ENCODE measurements around the gene CMPK1.

The CMPK1 gene

GRCh38 chr1:47396671-47397196 is 63.1 kb downstream of the CMPK1 start:
- H3K4me3 ChIP-seq (ENCODE audit: low read length) = no peak overlapping the region
- no peak for TF ChIP-seq ZNF274 (IDR thresholded peaks at IDR 0.05; ENCODE audit: low read depth, low read length)

- TF ChIP-seq ZNF274 (IDR thresholded peaks at IDR 0.05; ENCODE audit: low read depth, low read length) = no peak
- no peak overlapping the region for H3K4me3 ChIP-seq (ENCODE audit: low read length)
Observed at GRCh38 chr1:47399138-47399845, 65.7 kb downstream of the CMPK1 start.

- no peak overlapping the region for H3K4me3 ChIP-seq (ENCODE audit: low read length)
- no peak for TF ChIP-seq ZNF274 (IDR thresholded peaks at IDR 0.05; ENCODE audit: low read depth, low read length)
Observed at GRCh38 chr1:47399846-47400155, 66.2 kb downstream of the CMPK1 start.

- TF ChIP-seq ZNF274 (IDR thresholded peaks at IDR 0.05; ENCODE audit: low read depth, low read length) = no peak
- no peak overlapping the region for H3K4me3 ChIP-seq (ENCODE audit: low read length)
Observed at GRCh38 chr1:47401761-47402160, 68.2 kb downstream of the CMPK1 start.

GRCh38 chr1:47402591-47402990 is 69.0 kb downstream of the CMPK1 start:
- H3K4me3 ChIP-seq (ENCODE audit: low read length) = no peak overlapping the region
- no peak for TF ChIP-seq ZNF274 (IDR thresholded peaks at IDR 0.05; ENCODE audit: low read depth, low read length)

- H3K4me3 ChIP-seq (ENCODE audit: low read length) = no peak overlapping the region
- TF ChIP-seq ZNF274 (IDR thresholded peaks at IDR 0.05; ENCODE audit: low read depth, low read length) = no peak
Observed at GRCh38 chr1:47403321-47403910, 69.8 kb downstream of the CMPK1 start.

GRCh38 chr1:47405697-47406096 is 72.1 kb downstream of the CMPK1 start:
- no peak for TF ChIP-seq ZNF274 (IDR thresholded peaks at IDR 0.05; ENCODE audit: low read depth, low read length)

GRCh38 chr1:47406966-47407365 is 73.4 kb downstream of the CMPK1 start:
- H3K4me3 ChIP-seq (ENCODE audit: low read length) = no peak overlapping the region
- TF ChIP-seq ZNF274 (IDR thresholded peaks at IDR 0.05; ENCODE audit: low read depth, low read length) = no peak

More at GRCh38 chr1:47405697-47406096, 72.1 kb downstream of the CMPK1 start:
- no peak overlapping the region for H3K4me3 ChIP-seq (ENCODE audit: low read length)

- TF ChIP-seq ZNF274 (IDR thresholded peaks at IDR 0.05; ENCODE audit: low read depth, low read length) = no peak
- no peak overlapping the region for H3K4me3 ChIP-seq (ENCODE audit: low read length)
Observed at GRCh38 chr1:47407481-47407880, 73.9 kb downstream of the CMPK1 start.

- no peak overlapping the region for H3K4me3 ChIP-seq (ENCODE audit: low read length)
- TF ChIP-seq ZNF274 (IDR thresholded peaks at IDR 0.05; ENCODE audit: low read depth, low read length) = no peak
Observed at GRCh38 chr1:47409311-47410067, 75.9 kb downstream of the CMPK1 start.

- no peak overlapping the region for H3K4me3 ChIP-seq (ENCODE audit: low read length)
- TF ChIP-seq ZNF274 (IDR thresholded peaks at IDR 0.05; ENCODE audit: low read depth, low read length) = no peak
Observed at GRCh38 chr1:47410068-47410455, 76.5 kb downstream of the CMPK1 start.

- no peak overlapping the region for H3K4me3 ChIP-seq (ENCODE audit: low read length)
- TF ChIP-seq ZNF274 (IDR thresholded peaks at IDR 0.05; ENCODE audit: low read depth, low read length) = no peak
Observed at GRCh38 chr1:47411436-47411835, 77.8 kb downstream of the CMPK1 start.

- no peak for TF ChIP-seq ZNF274 (IDR thresholded peaks at IDR 0.05; ENCODE audit: low read depth, low read length)
- no peak overlapping the region for H3K4me3 ChIP-seq (ENCODE audit: low read length)
Observed at GRCh38 chr1:47412437-47412836, 78.8 kb downstream of the CMPK1 start.

- H3K4me3 ChIP-seq (ENCODE audit: low read length) = no peak within 1 kb of the TSS
- TF ChIP-seq ZNF274 (IDR thresholded peaks at IDR 0.05; ENCODE audit: low read depth, low read length) = no peak
Observed at GRCh38 chr1:47415728-47416318, 82.2 kb downstream of the CMPK1 start, which contains the start of gene FOXE3. Gene FOXE3, plus strand, starts transcription at chr1:47416285. Its CDS starts 31 bp downstream, at chr1:47416316.
